Measurements from ENCODE around the gene CCDC57.
"Not testable (repeated sequence)": the region's sequence is repeated elsewhere in the genome, so short reads cannot be mapped to it uniquely, and the experiment has no call there.

The CCDC57 gene

DNA sequence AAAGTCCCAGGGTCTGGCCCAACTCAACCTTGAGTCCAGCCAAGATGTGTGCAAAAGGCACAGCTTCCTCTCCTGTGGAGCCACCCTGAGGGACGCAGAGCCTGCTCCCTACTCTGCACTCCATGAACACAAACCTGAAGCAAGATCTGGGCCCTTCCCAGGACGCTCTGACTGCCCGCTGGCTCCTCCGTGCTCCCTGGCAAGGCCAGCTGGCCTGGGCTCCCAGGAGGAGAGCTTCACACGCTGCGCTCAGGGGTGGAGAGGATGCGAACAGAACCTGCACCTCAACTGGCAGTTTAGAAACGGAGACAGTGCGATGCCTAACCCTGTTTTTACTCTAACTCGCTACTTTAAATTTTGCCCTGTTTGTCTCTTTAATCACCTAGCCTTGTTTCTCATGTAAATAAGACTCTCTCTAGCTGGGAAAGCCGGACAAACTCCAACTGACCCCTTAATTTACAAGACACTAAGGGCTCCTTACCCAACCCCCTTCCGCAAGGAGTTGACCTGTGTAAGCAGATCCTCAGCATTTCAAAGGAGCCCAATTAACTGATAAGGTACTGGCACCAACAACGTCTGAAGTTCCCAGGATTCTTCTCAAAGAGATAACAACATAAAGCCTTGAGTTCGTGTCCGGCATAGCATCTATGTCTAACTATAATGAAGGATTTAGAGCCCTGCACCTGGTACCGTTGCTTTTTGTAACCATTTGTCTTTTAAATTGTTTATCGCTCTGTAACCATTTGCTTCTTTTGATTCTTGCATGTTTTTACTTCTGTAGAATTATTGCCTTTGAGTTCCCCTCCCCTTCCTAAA, 38.4 kb downstream of the CCDC57 start:
- not testable (repeated sequence) for DNase-seq

DNA sequence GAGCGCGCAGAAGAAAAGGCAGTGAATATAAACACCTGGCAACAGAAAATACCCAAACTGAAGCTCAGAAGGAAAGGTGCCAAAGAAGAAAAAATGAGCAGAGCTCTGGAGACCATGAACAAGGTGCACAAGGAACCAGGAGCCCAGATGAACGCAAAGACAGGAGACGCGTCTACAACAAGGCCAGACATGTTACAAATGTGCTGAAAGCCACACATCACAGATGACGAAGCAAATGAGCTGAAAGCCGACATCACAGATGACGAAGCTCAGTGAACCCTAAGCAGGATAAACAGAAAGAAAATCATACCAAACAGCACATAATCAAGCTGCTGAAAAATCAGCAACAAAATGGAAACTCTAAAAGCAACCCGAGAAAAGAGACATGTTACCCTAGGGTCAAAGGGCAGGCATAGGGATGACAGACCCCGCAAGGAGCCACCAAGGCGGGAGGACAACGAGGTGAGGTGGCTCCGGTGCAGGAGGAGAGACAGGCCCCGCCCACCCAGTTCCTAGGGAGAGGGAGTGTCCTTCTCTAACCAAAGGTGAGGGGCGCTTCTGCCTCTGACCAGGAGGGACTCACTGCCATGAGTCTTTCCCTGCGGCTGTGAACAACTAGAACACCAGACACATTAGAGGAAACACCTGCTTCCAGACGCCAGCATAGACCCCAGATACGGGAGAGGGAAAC, 39.1 kb downstream of the CCDC57 start:
- DNase-seq = no peak

DNA sequence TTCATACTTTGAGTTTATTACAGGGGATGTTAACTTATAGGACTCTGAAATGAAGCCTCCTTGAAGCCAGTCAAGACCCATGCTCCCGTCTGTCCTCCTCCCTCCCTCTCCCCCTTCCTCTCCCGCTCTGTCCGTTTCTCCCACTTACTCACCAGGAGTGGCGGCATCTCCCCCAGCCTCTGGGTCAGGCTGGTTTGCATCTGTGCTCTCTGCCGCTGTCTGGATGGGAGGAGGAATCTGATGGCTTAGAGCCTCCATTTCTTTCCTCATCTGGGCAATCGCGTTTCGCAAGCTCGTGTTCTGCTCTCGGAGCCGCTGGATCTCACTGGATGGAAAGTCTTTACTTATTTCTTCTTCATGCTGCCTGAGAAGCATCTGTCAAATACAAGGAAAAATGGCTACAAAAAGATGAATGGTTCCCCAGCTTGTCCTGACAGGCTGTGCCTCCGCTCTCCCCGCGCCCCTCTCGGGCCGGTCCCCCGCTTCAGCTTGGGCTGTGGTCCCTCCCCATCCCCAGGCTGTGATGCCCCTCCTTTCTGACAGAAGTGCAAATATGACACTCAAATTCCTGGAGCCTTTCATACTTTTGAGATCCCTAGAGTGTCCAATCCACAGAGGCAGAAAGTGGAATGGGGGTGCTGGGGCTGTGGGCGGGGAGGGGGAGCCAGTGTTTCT, 40.0 kb downstream of the CCDC57 start:
- DNase-seq = no peak

DNA sequence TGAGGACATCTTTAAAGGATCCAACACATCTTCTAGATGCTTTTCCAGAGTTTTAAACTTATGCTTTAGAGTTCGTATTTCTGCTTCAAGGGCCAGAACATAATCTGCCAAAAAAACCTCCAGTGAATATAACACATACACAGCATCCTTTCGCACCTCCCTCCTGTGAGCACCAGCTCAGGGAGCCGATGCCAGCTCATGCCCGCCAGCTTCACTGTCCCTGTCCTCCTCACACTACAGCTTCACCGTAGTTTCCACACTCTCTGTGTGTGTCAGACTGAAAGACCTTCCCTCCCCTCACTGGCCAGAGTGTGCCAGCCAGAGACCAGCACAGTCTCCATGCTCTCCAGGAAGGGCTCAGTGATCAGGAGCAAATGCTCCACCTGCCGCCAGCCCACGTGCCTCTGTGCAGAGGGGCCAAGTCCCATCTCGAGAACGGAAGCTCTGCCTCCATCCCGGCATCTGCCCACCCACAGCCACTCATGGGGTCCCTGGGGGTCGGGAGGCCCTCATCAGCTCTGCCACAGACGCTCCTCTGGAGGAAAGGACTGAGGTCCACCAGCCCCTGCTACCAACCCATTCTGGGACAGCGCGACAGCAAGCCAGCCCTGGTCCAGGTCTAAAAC, 40.8 kb downstream of the CCDC57 start:
- no peak for DNase-seq

DNA sequence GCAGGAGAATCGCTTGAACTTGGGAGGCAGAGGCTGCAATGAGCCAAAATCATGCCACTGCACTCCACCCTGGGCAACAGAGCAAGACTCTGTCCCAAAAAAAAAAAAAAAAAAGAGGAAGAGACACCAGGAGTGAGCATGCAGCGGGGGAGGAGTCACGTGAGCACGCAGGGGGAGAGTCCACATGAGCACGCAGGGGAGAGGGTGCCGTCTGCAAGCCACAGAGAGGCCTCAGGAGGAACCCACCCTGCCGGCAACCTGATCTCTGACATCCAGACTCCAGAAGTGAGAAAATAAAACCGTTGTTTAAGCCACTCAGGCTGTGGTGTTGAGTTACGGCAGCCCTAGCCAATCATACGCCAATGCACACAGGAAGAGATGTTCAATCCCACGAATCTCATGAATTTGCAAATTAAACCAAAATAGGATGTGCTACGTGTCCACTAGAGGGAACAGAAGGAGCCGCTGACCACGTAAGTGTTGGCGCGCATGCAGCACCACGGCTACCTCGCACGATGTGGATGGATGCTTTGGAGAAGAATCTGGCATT, 42.2 kb downstream of the CCDC57 start:
- no peak for DNase-seq

DNA sequence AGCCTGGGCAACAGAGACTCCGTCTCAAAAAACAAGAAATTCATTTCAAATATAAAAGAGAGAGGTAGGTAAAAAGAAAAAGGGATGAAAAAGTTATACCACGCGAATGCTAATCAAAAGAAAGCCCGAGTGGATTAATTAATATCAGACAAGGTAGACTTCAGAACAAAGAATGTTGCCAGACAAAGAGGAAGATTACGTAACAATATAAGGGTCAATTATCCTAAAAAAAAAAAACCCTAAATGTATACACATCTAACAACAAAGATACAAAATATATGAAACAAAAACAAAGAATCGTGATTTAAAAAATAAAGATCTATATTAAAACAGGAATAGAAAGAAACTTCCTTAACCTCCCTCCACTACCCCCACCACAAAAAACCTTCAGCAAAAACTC, 44.1 kb downstream of the CCDC57 start:
- no peak for DNase-seq

DNA sequence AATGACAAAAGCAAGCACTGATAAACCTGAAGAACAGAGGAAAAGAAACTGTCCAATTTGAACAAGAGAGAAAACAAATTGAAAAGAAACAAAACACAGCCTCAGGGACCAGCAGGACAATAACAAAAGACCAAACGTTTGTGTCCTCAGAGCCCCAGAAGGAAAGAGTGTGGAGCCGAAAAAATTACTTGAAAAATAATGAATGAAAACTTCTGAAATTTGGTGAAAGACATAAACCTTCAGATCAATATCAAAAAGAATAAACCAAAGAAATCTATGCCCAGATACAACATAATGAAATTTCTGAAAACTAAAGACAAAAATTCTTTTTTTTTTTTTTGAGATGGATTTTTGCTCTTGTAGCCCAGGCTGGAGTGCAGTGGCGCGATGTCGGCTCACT, 45.6 kb downstream of the CCDC57 start:
- DNase-seq = no peak

DNA sequence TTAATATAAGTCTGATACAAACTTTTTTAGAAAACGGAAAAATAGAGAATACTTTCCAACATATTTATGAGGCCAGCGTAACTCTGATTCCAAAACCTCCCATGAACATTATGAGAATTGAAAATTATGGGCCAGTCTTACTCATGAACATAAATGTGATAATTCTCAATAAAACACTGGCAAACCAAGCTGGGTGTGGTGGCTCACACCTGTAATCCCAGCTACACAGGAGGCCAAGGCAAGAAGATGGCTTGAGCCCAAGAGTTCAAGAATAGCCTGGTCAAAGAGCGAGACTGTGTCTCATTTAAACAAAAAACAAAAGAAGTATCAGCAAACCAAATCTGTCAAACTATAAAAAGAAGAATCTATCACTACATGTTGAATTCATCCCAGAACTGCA, 47.8 kb downstream of the CCDC57 start:
- DNase-seq = no peak

DNA sequence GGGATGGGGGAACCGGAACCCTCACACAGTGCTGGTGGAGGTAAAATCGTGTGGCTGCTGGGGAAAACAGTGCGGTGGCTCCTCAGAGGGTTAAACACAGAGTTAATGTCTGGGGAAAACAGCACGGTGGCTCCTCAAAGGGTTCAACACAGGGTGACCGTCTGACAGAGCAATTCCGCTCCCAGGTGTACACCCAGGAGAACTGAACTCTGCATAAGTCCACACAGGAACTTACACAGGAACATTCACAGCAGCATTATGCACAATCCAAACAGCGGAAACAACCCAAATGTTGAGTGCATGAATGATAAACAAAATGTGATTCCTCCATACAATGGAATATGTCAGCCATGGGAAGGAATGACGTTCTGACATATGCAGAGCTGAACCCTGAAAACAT, 51.4 kb downstream of the CCDC57 start:
- DNase-seq = no peak

DNA sequence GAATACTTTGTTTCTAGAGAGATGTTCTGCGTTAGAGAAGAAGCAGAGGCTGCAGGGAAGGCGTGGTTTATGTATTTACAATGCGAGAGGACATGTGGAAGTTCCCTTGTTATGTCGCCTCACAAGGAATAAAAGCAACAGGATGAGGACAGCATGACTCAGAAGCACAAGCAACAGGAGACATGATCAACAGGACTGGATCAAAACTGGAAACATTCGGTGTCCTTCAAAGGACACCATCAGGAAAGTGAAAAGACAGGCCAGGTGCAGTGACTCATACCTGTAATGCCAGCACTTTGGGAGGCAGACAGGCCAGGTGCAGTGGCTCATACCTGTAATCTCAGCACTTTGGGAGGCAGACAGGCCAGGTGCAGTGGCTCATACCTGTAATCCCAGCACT, 52.6 kb downstream of the CCDC57 start:
- no peak for DNase-seq

DNA sequence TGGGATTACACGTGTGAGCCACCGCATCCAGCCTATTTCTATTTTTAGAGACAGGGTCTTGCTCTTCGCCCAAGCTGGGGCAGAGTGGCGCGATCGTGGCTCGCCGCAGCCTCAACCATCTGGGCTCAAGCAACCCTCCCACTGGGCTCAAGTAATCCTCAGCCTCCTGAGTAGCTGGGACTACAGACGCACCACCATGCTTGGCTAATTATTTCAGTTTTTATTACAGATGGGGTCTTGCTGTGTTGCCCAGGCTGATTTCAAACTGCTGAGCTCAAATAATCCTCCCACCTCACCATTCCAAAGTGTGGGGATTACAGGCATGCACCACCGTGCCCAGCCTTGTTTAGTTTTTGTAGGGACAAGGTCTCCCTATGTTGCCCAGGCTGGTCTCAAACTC, 53.8 kb downstream of the CCDC57 start:
- DNase-seq = no peak

DNA sequence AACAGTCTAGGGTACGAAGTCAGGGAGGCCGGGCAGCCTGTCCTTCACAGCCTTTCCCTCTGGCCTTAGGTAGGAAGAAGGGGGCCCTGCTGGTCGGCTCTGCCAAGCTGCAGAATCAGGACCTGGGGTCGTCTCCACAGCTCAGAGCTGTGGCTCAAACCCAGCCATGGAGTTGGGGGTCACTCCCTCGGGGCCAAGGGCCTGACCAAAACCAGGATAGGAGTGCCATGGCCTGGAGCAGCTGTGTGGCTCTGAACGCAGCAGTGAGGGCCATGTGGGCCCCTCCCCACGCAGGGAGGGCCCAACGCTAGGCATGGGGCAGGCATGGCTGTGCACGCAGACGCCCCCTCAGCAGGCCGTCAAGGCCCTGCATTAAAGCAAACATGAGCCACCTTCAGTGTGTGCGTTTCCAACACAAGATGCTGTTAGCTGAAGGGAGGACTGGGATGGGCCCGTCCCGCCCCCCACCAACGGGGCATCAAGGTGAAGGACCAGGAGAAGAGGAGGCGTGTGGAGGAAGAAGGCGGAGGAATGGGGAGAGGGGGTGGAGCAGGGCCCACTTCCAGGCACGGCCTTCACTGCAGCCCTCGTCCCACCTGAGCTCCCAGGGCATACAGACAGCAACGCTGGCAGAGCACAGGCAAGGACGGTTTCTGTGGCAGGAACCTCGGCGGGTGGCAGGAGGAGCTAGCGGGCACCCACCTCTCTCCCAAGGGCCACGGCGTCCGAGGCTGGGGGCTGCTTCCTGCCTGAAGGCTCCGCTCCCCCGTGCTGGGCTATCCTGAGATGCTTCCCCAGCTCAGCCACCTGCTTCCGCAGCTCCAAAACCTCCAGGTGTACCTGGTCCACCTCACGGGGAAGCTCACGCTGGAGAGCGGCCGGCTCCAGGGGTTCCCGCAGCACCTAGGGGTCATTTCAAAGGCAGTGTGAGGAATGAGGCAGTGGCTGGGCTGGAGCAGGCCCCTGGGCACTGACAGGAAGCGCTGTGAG, 55.3 kb downstream of the CCDC57 start:
- no peak for DNase-seq

DNA sequence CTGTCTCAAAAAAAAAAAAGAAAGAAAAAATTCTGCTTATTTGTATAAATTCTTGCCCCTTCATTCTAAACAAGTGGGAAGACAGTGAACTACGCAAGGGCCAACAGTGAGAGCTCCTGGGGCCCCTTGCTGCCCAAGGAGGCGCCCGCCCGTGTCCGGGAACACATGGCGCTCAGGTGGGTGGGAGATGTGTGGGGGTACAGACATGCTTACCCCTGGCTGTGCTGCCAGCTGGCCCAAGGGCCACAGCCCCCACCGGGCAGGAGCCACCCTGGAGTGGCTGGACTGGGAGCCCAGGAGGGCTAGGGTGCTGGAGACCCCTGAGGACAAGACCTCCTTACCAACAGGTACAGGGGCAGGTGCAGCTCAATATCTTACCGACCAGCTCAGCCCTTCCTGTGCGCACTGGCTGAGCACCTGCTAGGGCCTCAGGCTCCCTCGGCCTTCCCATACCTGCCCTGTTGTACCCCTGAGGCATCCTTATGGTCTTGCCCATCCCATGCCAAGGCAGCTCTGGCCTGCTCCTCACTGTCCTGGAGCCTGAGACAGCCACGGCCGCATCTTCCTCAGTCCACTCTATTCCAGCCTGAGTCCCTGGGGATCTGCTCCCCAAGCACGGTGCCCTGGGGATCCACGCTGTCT, 56.2 kb downstream of the CCDC57 start:
- DNase-seq = no peak

DNA sequence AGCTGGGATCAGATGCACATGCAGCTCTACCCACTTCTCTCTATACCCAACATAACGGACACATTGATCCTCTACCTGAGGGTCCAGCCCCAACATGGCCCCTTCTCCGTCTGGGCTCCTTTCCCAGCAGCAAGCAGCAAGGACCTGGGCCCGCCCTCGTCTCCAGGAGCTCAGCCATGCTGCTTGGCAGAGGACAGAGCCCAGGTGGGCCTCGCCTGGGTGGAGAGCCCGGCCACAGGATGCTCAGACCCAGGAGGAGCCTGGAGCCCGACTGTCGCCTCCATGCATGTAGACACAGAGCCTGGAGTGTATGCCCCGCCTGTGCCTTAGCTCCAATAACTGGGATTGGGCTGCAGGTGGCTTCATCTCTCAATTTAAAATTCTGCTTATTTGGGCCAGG, 57.0 kb downstream of the CCDC57 start:
- DNase-seq = no peak

DNA sequence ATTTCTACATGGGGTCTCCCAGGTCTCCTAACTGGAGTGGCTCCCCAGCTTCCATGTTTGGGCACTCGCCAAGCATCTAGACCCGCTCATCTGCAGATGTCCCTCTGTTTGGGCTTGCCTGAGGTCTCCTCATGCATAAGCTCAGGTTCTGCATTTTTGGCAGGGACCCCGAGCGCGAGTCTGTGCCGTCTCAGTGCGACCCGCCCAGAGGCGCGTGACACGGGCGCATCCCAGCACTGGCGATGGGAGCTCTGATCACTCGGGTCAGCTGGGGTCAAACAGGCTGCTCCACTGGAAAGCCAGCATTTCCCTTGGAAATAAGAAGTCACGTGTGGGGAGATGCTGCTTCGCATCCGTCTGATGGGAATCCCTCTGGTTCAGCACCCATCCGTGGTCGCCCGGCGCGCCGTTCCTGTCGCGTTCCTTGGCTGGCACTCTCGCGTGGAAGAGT, 57.7 kb downstream of the CCDC57 start:
- no peak for DNase-seq

DNA sequence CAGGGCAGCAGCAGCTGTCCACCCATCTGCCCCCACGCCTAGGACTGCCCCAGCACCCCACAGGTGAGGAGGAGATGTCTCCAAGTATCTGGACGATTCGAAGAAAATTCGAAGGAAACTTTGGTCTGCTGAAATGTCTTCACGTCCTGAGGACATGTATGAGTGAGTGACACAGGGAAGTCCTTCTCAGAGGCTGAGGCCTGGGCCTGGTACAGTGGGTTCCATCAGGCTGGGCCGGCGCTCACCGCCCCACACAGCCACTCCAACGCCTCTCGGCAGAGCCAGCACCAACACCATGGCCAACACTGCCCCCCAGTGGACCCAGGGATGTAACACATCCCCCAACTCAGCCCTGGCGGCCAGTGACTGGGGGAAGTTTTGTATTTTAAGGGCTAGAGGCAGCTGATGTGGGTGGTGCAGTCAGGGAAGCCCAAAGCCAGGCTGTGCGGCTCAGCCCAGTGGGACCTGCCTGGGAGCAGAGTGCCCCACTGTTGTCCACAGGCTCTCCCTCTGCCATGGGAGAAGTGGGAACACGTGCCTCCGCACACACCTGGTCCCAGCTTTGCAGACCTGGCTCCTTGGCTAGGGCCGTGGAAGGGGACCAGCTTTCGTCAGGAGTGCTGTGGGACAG, 58.8 kb downstream of the CCDC57 start:
- DNase-seq = no peak

DNA sequence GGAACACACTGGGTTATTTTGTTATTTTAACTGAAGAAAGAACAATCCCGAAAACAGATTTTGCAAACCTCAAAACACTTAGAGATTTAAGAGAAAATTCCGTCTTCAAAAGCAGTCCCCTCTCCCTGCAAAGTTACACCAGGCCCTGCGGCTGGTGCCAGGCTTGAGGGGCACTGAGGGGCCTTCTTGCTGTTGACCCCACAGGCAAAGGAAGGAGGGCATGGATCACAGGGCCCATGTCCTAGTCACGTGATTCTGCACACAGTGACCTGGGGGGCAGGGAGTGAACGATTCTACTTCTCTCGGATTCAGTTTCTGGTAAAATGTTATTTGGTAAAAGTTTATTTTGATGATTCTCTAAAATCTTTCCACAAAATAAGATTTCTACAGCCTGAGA, 59.3 kb downstream of the CCDC57 start:
- no peak for DNase-seq

DNA sequence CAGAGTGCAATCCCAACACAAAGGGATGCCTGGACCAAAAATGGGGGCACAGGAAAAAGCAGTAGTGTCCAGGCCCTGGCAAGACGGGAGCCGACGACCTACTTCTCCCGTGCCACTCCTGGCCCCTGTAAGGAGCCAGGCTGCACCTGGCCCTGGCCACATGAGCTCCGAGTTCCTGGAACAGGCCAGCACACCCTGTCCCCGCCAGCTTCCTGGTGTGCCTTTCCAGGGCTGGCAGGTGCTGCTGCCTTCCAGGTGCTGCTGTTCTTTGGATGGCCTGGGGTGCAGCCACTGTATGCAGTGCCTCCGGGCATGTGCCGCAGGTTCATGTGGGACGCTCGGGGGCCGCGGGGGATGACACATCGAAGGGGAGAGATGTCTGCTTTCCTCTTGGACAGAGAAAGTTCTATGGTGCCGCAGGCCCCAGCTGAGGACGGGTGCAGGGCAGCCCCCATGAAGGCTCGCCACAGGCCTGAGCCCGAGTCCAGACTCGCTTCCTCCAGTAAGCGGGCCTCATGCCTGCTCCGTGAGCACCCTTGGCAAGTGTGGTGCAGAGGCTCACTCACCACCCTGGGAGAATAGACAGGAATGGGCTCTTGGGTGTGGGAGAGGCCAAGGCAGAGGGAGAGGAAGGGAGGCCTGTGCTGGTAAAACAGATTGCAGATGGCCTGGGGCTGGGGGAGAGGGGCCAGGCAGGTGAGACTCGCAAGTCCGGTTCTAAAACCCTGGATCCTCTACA, 59.9 kb downstream of the CCDC57 start:
- no peak for DNase-seq

DNA sequence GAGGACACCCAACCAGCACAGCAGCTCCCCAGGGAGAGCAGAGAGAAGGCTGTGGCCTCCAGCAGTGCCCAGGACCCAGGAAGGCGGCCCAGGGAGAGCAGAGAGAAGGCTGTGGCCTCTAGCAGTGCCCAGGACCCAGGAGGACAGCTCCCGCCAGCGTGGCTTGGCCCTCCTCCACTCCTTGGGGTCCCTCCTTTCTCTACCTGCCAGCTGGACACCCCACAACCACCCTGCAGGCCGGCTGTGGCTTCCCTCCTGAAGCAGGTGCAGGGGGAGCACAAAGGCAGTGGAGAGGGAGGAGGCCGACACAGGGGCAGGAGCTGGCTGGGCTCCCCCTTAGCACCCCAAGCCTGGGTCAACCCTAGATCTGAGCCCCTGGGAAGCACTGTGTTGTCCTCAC, 60.5 kb downstream of the CCDC57 start:
- DNase-seq = no peak

All from DMS153 (cell line).